Neural crest cell (in vitro differentiated cells): Measurements from ENCODE around the gene PRAC1. TPM values are rescaled to one million over a fixed set of nuclear protein-coding genes. Genes with fewer than 3 reads are reported as not detected.

ENCODE experiments used
- DNase-seq: peaks from one replicate; pipeline ENCODE4 v3.0.0; 2021; ENCODE audit warnings: low read depth, mixed read lengths, low spot score
- H3K27ac Mint-ChIP-seq: one replicate; pipeline ENCODE4 v1.8.0; 2021; ENCODE audit warnings: mild to moderate bottlenecking, mixed read lengths; ENCODE audit not compliant: unreplicated experiment
- H3K27me3 Mint-ChIP-seq: 2 replicates; pipeline ENCODE4 v1.8.0; 2021; ENCODE audit warnings: low read depth, mild to moderate bottlenecking, mixed read lengths
- H3K36me3 Mint-ChIP-seq: 2 replicates; pipeline ENCODE4 v1.8.0; 2021; ENCODE audit warnings: low read depth, mild to moderate bottlenecking, mixed read lengths
- H3K4me1 Mint-ChIP-seq: 2 replicates; pipeline ENCODE4 v1.8.0; 2021; ENCODE audit warnings: mixed read lengths
- H3K4me3 Mint-ChIP-seq: one replicate; pipeline ENCODE4 v1.8.0; 2021; ENCODE audit warnings: mild to moderate bottlenecking, mixed read lengths
- H3K9me3 Mint-ChIP-seq: 2 replicates; pipeline ENCODE4 v1.8.0; 2021; ENCODE audit warnings: mixed read lengths
- total RNA-seq: library from RNA; stranded (reverse); gene quantifications from 2 replicates; pipeline ENCODE4 v1.2.1, GENCODE V29; 2021
- TF ChIP-seq, protein P1 (sequence below): fragments of 200-600 bp; sonication (generic); conservative IDR thresholded peaks from 2 replicates; pipeline ENCODE4 v1.5.0; 2021; ENCODE audit warnings: antibody characterized with exemption, mild to moderate bottlenecking

PRAC1 gene
- total RNA-seq, 1 donor from 2014 or later: not detected

DNA sequence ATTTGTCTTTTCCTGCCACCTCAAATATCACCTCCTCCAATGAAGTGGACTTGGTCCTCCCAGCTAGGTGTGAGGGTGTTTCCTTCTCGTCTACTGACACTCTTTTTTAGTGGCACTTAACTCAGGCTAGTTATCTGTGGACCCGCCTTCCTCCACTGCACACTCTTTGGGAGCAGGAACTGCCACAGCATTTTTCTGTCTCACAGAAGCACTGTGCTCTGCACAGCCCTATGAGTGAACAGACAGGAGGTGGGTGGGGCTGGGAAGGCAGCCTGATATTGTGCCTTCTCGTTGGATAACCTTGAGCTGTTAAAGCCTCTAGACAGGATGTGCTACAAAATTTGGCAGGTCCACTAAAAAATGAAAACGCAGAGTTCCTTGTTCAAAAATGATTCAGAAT, 38.1 kb upstream of the PRAC1 start:
- H3K27ac Mint-ChIP-seq: no peak overlapping the region
- TF ChIP-seq, protein P1, sequence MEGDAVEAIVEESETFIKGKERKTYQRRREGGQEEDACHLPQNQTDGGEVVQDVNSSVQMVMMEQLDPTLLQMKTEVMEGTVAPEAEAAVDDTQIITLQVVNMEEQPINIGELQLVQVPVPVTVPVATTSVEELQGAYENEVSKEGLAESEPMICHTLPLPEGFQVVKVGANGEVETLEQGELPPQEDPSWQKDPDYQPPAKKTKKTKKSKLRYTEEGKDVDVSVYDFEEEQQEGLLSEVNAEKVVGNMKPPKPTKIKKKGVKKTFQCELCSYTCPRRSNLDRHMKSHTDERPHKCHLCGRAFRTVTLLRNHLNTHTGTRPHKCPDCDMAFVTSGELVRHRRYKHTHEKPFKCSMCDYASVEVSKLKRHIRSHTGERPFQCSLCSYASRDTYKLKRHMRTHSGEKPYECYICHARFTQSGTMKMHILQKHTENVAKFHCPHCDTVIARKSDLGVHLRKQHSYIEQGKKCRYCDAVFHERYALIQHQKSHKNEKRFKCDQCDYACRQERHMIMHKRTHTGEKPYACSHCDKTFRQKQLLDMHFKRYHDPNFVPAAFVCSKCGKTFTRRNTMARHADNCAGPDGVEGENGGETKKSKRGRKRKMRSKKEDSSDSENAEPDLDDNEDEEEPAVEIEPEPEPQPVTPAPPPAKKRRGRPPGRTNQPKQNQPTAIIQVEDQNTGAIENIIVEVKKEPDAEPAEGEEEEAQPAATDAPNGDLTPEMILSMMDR: no peak
- H3K4me3 Mint-ChIP-seq: no peak overlapping the region
- no peak for DNase-seq
- H3K36me3 Mint-ChIP-seq: no peaks in the 10 kb centered on the region
- no peaks in the 10 kb centered on the region for H3K4me1 Mint-ChIP-seq
- H3K27me3 Mint-ChIP-seq: peaks cover 99% of the 10 kb centered on the region
- no peaks in the 10 kb centered on the region for H3K9me3 Mint-ChIP-seq

DNA sequence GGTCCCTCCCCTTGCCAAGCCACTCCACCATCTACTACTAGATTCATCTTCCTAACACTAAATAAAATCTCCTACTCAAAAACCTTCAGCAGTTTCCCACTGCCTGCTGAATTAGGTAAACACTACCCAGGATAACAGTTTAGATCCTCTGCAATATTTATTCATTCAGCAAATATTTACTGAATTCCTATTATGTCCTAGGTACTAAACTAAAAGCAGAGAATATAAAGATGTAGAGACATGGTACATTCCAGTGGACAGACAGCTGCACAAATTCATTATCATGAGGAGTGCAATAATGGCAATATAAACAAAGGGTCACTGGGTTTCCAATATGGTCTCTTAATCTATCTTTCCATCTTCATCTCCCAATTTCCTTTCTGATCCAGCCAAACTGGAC, 37.0 kb upstream of the PRAC1 start:
- H3K27ac Mint-ChIP-seq: no peak overlapping the region
- H3K27me3 Mint-ChIP-seq: peaks cover 99% of the 10 kb centered on the region
- H3K4me3 Mint-ChIP-seq: no peak overlapping the region
- H3K36me3 Mint-ChIP-seq: no peaks in the 10 kb centered on the region
- H3K9me3 Mint-ChIP-seq: no peaks in the 10 kb centered on the region
- no peaks in the 10 kb centered on the region for H3K4me1 Mint-ChIP-seq
- DNase-seq: no peak
- TF ChIP-seq, protein P1: no peak

DNA sequence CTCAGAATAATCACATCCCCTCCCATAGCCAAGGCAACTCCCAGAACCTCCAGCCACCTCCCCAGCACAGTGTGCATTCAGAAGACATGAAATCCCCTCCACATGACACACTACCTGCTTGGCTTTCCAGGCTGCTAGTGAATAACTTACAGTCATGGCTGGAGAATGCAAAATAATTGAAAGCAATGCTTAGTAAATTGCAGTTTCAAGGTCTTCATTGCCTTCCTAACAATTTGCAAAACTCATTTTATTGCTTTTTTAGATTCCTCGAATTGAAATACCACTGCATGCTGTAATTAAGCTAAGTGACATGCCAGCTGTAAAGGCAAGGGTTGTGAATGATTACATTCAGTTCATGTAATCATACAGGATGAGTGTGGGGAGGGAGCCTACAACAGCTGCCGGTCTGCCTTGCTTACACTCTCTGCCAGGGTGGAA, 35.2 kb upstream of the PRAC1 start:
- Mint-ChIP-seq H3K27me3 (peaks cover 99% of the 10 kb centered on the region), H3K4me3 (no peak overlapping the region), H3K36me3 (no peaks in the 10 kb centered on the region), H3K9me3 (no peaks in the 10 kb centered on the region), H3K27ac (no peak overlapping the region), H3K4me1 (no peaks in the 10 kb centered on the region)
- no peak for DNase-seq
- TF ChIP-seq, protein P1: no peak

DNA sequence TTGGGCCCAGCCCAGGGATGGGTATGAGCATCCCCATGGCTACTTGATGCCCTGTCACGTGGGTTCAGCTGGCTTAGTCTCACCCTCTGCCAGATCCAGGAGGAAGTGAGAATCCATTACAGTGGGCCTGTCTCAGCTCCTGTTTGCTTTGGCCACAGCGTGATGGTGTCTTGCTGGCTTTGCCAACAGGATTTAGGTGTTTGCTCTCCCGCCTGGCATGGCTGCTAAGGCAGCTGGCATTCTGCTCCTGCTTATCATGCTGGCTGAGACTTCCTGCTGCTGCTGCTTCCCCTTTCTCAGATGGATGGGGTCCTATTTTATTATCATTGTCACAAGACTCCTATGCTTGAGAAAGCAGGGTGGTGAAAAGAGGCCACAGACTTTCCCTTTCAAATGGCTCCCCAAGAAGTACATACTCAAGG, 34.5 kb upstream of the PRAC1 start:
- no peak for DNase-seq
- H3K9me3 Mint-ChIP-seq: no peaks in the 10 kb centered on the region
- H3K27me3 Mint-ChIP-seq: peaks cover 99% of the 10 kb centered on the region
- H3K4me3 Mint-ChIP-seq: no peak overlapping the region
- H3K4me1 Mint-ChIP-seq: no peaks in the 10 kb centered on the region
- H3K36me3 Mint-ChIP-seq: no peaks in the 10 kb centered on the region
- TF ChIP-seq, protein P1: no peak
- H3K27ac Mint-ChIP-seq: no peak overlapping the region

DNA sequence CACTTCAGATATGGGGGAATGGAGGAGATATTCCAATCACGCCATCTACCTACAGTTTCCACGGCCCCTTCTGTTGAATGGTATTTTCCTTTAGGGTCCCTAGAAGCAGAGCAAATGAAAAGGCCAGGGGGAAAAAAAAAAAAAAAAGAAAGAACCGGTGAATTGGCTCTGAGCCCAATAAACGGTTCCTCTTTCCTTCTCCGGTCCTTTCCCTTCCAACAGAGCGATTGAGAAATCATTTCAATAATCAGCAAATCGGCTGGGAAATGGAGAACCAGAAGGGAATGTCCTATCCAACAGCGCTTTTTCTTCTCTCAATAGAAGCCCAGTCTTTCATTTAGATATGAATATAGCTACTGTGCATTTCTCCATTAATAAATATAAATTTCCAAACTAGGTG, 33.0 kb upstream of the PRAC1 start:
- Mint-ChIP-seq H3K27me3 (peaks cover 99% of the 10 kb centered on the region), H3K4me1 (no peaks in the 10 kb centered on the region)
- TF ChIP-seq, protein P1: no peak

More for the DNA sequence above, 33.0 kb upstream of the PRAC1 start:
- Mint-ChIP-seq H3K36me3 (no peaks in the 10 kb centered on the region), H3K4me3 (no peak overlapping the region), H3K9me3 (no peaks in the 10 kb centered on the region), H3K27ac (no peak overlapping the region)
- no peak for DNase-seq
